Upper lobe of left lung (tissue), 4 donors: ENCODE results near the gene MAN1A1.

Experiments
- EP300 ChIP-seq, 4 donors: sonication (generic); formaldehyde crosslinking; IDR thresholded peaks; one replicate each; pipeline ENCODE4 v1.5.1; 2017; ENCODE audit warnings: antibody characterized with exemption in 4 of 4, control low read depth in 2 of 4
- POLR2A ChIP-seq, 4 donors: fragments of 450-650 bp; IDR thresholded peaks; one replicate each; pipeline ENCODE4 v1.5.1; 2016 to 2017; ENCODE audit warnings: antibody characterized with exemption in 4 of 4, mild to moderate bottlenecking in 2 of 4
- TF ChIP-seq, protein P1 (sequence below), 6 experiments: fragments of 450-650 bp in 4 of 6; fragments of 200-600 bp in 2 of 6; sonication (generic) in 2 of 6; IDR thresholded peaks; one replicate each; pipeline ENCODE4 v1.5.1; 2016 to 2019; ENCODE audit warnings: antibody characterized with exemption in 6 of 6

DNA sequence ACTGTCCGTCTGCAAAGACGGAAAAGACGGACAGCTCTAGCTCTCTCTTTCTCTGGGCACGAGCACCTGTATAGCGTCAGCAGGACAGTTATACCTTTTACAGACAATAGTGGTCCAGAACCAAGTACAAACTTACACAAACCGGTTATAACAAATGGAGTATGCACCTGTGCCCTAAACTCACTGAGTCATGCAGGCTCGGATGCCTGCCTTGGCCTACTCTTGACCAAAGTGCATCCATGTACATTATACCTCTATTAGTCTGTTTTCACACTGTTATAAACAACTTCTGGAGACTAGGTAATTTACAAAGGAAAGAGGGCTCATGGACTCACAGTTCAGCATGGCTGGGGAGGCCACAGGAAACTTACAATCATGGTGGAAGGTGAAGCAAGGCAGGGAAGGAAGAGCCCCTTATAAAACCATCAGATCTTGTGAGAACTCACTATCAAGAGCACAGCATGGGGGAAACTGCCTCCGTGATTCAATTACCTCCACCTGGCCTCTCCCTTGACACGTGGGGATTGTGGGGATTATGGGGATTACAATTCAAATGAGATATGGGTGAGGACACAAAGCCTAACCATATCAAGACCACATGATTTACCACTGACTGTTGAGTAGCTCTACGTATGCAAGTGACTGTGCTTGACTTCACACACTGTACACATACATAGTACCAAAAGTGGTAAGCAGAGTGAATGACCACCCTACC lies 23.1 kb downstream of the MAN1A1 start:
- TF ChIP-seq, protein P1, sequence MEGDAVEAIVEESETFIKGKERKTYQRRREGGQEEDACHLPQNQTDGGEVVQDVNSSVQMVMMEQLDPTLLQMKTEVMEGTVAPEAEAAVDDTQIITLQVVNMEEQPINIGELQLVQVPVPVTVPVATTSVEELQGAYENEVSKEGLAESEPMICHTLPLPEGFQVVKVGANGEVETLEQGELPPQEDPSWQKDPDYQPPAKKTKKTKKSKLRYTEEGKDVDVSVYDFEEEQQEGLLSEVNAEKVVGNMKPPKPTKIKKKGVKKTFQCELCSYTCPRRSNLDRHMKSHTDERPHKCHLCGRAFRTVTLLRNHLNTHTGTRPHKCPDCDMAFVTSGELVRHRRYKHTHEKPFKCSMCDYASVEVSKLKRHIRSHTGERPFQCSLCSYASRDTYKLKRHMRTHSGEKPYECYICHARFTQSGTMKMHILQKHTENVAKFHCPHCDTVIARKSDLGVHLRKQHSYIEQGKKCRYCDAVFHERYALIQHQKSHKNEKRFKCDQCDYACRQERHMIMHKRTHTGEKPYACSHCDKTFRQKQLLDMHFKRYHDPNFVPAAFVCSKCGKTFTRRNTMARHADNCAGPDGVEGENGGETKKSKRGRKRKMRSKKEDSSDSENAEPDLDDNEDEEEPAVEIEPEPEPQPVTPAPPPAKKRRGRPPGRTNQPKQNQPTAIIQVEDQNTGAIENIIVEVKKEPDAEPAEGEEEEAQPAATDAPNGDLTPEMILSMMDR (IDR thresholded peaks at IDR 0.05): no peak
- no peak for TF ChIP-seq EP300 (IDR thresholded peaks at IDR 0.05)
- no peak for TF ChIP-seq POLR2A (IDR thresholded peaks at IDR 0.05)
